NCI-H748 treated with DMSO at 0.1 percent for 48 hours (cell line): ENCODE measurements around the gene TBC1D1.

Experiments
- DNase-seq: peaks from one replicate; lab custom pipeline; 2025; lab: John Stamatoyannopoulos, UW

Gene TBC1D1

DNA sequence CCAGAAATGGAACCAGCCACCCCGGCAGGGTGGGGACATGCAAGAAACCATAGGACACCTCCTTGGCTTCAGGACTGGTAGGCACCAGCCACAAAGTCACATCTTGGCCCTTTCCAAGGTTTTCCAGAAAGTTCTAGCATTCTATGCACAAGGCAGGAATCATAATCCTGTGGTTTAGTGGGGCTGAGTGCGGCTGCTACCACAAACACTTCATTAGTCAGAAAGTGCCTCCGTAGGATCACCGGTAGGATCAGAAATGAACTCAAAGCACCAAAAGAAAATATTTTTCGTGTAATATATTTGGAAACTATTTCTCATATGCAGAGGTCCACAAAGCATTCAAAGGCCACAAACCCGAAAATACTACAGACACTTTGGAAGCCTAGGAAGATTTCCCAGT lies 261.0 kb downstream of the TBC1D1 start:
- DNase-seq, result no peak

DNA sequence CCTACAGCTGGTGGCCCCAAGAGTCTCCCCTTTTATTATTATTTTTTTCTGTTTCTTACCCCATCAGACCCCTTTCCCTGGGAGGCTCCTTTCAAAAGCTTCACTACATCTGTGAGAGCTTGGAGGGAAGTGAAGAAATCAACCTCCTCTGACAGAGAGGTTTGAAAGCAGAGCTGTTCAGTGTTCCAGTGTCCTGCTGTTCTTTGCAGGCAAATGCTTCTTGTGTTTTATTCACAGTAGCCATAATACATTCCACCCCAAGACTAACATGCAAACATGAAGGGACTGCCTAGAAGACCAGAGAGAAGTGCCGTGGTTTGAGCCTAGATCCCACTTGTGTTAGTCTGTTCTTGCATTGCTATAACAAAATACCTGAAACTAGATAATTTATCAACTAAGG lies 261.4 kb downstream of the TBC1D1 start:
- DNase-seq, result no peak

DNA sequence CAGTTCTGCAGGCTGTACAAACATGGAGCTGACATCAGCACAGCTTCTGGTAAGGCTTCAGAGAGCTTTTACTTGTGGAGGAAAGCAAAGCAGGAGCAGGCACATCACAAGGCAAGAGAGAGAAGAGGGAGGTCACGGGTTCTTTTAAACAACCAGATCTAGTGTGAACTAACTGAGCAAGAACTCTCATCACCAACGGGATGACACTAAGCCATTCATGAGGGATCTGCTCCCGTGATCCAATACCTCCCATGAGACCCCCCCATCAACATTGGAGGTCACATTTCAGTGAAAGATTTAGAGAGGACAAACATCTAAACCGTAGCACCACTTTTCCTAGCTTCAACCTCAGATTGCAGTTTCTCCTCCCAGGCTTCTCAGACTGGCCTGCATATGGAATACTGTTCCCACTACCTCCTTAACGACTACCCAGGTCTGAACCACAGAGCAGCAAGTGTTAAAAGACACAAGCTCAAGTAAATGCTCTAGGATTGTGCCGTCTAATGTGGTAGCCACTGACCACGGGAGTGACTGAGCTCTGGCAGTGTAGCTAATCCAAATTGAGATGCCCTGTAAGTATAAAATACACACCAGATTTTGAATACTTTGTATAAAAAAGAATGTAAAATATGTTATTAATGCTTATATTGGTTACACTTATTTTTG lies 262.0 kb downstream of the TBC1D1 start:
- no peak for DNase-seq

DNA sequence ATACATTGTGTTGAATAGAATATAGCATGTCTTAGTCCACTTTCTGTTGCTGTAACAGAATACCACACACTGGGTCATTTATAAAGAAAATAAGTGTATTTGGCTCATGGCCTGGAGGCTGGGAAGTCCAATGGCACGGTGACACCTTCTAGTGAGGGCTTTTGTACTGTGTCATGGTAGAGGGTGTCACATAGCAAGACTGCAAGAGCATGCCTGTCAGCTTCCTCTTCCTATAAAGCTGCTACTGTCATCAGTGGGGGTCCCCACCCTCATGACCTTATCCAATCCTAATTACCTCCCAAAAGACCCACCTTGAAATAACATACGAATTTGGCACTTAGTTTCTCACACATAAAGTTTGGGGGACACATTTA lies 262.5 kb downstream of the TBC1D1 start:
- DNase-seq, result no peak

DNA sequence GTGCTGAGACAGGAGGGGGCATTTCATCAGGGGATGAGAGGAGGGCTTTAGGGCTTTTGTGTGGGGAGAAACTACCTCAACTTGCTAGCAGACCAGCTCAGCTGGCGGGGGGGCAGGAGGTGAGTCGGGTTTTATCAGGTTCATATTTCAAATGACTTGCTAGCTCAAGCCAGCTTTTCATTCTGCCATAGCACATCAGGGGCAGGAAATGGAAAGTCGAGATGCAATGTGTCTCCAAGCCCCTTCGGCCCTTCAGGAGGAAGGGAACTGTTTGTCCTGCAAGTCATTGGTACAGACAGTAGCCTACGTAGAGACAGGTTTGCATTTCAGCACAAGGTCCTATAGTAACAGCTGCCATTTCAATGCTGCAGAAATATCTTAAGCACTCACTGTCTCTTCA lies 263.4 kb downstream of the TBC1D1 start:
- DNase-seq, result no peak

DNA sequence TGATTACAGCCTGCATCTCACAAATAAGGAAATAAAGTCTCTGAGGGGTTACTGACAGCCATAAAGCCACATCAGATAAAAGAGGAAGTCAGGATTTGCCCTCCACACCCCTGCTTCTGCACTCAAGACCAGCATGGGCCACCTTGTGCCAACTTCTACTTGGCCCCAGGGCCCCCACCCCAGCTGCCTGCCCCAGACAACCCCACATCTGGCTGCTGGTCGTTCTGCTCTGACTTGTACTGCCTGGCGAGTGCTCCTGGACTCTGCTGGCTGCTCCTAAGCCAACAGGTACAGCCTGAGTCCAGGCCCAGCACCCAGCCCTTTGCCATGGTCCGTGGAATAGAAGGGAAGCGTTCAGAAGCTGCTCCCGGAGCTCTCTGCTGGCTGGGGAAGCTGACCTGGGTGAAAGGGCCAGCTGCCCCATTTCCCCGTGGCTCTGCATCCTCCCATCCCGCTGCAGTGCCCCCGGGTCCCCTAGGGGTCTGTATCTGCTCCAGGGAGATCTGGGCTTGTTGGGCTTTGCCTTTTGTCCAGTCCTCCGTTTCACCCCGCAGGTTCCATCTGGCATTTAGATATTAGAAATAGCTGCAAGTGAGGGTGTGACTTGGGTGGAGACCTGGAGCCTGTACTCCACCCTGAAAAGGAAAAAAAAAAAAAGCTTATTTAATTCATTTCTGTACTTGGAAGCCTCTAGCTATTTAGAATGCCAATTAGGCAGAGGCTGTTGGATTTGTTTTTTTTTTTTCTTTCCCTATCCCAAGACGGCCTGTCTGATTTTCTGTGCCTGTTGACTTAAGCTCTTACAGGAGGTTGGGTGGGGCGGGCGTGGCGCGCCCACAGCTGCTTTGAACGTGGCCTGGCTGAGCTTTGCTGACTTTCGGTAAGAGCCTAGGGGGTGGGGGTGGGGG lies 264.1 kb downstream of the TBC1D1 start:
- peak; percentile 59 for DNase-seq

DNA sequence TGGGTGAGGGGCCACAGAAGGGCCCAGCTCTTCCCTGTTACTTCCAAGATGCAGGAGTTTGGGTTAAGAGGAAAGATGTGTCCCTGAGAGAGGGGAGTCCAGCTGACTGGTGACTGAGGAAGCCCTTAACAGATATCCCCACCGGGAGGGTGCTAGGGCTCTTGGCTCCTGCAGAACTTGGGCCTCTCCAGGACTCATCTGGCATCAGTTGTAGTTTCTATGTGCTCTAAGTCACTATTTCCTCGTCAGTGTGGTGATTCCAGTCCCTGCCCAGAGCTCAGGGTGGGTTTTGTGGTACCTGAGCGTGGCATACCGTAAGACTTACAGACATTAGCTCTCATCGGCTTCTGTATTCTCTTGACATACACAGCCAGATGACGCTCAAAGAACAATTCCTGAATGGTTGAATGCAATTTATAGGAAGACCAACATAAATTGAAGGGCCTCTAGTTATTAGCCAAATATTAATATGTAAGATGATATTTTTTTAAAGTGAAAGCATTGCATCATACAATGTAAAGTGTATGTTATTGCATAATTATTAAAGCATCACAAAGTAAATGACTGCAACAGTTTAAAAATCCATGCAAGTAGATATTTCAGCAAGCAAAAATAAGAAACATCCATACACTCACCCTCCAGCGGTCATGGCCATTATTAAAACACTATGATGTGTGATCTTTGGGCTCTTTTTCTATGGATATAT lies 264.9 kb downstream of the TBC1D1 start:
- DNase-seq, result no peak

DNA sequence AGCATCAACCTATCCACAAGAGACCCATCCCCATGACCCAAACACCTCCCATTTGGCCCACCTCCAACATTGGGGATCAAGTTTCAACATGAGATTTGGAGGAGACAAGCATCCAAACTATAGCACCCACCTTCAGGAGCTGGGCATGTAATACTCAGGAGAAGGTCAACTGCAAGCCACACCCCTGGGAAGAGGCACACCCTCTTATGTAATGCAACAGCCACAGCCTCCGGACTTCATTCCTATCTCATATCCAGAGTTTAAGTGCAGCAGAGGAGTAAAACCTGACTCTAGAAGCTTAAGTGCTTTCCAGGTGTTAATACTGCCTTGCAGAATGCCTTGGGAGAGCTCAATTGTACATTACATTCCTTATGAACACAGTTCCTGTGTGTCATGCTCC lies 266.7 kb downstream of the TBC1D1 start:
- no peak for DNase-seq

DNA sequence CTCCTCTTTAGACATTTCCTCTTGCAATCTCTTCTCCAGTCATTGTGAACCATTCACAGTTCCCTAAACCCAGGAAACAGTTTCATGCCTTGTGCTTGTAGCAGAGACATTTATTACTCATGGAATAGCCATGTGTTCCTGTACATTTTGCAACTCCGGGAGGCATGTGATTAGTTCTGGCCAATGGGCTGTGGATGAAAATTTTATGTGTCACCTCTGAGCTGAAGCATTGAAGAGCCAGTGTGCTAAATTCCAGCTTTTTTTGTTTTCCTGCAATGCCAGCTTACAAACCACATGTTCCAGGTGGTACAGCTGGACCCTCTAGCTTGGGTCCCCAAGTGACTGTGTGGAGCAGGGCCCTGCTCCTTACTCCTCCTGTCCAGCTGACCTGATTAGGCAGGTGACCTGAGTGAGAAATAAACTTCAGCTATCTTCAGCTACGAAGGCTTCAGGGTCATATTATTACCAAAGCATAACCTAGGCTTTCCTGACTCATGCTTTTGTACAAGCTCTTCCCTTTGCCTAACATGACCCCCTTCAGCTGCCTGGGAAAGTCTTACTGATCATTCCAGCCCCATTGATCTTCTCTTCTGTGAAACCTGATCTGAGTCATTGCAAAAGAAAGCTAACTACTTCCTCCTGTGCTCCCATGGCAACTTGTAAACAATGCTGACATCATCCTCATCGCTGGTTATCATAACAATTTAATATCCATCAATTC lies 269.8 kb downstream of the TBC1D1 start:
- peak; percentile 89 for DNase-seq

DNA sequence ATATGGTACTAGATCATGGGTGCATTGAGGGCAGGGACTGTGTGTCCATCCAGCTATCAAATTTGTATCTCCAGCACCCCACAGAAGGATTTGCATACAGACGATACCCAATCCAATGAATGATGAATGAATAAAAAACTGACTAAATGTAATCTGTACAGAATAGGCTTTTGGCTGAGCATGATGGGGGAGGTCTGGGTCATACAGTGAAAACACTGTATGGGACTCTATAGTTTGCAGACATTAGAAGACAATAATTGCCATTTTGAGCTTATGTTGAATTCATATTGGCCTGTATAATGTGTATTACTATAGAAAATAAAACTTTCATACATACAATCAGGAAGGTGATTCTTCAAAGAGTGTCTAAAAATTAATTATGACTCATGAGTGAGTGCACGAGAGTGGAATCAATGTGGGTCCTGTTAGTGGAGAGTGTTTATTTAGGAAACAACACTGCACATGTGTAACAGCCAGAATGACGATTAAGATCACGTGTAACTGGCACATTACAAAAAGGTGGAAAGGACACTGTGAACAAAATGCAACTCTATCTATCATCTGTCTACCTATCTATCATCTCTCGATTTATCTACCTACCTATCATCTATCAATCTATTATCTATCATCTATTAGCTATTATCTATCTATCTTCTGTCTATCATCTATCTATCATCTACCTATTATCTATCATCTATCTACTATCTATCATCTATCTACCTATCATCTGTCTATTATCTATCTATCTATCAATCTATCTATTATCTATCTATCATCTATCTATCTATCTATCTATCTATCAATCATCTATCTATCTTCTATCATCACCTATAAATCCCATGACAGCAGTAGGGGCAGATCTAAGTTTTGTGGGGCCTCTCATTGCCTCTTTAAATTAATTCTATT lies 270.6 kb downstream of the TBC1D1 start:
- no peak for DNase-seq

DNA sequence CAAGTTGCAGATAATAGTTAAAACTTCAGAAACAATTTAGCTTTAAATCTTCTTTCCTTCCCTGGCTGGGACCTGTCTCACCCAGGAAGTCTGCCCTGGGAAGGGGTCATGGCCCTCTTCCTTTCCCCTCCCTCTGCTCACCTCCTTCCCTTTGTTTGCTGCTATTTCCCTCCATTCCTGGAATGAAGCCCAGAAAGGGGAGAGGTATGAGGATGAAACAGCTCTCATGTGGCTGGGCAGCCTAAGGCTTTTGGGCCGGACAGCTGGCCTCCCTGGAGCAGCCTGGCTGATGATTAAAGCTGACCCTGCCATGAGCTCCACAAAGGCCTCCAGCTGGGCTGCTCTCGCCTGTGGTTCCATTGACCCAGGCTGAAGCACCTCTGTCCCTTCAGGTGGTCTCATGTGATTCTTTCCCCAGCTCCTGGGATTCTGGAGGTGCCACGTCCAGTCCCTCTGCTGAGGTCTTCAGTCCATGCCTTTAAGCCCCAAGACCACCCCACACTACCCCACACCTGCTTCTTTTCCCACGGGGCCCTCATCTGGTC lies 271.4 kb downstream of the TBC1D1 start:
- DNase-seq, result no peak

DNA sequence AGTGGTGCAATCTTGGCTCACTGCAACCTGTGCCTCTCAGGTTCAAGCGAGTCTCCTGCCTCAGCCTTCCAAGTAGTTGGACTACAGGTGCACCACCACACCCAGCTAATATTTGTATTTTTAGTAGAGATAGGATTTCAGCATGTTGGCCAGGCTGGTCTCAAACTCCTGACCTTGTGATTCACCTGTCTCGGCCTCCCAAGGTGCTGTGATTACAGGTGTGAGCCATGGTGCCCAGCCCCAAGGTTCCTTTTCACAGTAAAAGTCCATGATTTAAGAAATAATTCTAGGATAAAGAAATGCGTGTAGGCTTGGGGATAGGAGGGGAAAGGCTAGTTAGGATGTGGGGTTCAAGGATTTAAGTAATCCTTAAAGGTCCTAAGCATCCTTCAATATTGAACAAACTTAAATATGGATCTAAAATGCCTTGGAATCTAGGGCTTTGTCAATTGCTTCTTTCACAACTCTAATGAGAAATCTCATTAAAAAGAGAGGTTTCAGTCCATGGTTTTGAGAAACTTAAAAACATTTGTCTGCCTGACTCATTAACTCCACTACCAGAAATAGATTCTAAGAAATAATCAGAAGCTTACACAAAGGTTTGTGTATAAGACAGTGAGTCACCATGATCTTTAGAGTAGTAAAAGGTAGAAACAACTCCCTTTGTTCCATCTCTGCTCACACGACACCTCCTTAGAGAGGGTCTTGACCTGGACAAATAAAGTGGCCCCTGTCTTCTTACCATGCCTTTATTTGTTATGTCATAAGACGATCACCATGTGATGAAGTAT lies 272.5 kb downstream of the TBC1D1 start:
- no peak for DNase-seq

DNA sequence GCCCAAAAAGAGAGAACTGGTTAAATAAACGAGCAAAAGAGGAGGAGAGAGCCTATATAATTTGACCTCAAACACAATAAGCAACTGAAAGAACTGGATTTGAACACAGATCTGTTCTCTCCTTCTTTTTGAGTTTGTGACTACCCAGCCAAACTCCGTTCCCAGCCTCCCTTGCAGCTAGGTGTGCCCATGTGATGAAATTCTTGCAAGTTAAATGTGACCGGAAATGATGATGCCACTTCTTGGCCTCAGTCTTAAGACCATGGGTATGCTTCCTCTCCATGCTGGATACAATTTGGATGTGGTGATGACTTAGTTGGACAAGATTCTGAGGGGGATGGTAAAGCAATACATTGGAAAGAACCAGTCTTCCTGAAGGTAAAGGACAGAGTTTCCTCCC lies 273.5 kb downstream of the TBC1D1 start:
- no peak for DNase-seq

DNA sequence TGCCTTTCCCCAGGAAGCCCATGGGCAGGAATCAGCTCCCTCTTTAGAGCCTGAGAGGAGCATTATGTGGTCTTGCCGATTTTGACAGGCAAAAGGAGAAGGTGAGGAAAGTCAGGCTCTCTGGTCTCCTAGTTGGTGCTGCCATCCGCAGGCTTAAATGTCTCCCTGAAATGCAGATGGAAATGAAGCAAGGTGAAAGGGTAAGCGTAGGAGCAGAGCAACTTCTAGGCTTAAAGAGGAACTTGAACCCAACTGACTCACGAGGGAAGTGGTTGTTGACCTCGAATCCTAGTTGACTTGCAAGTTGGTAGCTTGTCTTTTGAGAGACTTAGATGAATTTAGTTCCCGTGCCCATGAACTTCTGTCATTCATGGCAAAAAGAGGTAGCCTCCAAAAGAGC lies 275.2 kb downstream of the TBC1D1 start:
- no peak for DNase-seq

DNA sequence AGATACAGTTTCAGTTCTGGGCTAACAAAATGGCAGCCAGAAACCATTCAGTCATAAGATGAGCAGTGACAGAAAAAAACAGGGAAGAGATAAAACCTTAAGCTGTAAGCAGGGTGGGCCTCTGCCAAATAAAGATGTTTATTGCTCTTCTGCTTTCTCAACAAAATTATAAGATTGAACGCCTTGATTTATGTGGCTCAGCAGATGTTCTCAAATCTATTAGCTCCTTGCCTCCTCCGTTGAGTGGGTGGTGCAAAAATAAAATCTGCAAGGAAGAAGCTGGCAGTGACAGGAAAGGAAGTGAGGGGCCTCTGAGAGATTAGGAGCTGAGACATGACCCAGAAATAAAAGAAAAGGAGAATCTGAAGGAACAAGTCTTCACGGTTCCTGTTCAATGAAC lies 275.9 kb downstream of the TBC1D1 start:
- no peak for DNase-seq

DNA sequence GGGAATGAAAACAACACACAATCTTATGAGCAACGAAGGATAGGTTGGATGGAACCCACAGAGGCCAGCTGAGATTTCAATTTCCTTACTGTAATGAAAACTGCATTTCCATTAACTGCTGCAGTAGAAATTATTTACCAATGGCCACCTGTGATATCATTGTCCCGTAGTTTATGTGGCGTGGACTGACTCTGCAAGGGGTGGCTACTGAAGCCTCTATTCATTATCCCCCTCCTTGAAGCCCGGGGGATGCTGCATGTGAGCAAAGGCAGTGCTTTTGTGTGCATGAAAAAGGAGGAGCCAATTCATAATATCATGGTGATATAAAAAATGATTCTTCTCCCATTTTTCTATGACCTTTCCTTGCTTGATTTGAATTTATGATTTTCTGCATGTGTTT lies 277.1 kb downstream of the TBC1D1 start:
- DNase-seq, result no peak

DNA sequence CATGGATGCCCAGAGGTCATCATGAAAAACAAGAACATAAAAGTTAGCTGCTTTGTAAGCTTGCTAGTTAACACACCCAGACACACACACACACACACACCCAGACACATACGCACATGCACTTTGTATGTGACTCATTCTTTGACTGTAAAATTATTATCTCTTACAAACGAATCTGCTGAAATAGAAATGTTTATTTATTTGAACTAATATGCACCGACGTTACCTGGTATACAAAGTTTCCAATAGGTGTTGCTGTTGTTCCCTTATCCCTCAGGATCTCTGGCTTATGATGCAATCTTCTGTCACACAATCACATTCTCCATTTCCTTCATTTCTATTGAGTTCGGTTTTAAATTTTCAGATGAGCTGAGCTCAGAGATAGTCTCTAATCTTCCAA lies 278.6 kb downstream of the TBC1D1 start:
- DNase-seq, result no peak

DNA sequence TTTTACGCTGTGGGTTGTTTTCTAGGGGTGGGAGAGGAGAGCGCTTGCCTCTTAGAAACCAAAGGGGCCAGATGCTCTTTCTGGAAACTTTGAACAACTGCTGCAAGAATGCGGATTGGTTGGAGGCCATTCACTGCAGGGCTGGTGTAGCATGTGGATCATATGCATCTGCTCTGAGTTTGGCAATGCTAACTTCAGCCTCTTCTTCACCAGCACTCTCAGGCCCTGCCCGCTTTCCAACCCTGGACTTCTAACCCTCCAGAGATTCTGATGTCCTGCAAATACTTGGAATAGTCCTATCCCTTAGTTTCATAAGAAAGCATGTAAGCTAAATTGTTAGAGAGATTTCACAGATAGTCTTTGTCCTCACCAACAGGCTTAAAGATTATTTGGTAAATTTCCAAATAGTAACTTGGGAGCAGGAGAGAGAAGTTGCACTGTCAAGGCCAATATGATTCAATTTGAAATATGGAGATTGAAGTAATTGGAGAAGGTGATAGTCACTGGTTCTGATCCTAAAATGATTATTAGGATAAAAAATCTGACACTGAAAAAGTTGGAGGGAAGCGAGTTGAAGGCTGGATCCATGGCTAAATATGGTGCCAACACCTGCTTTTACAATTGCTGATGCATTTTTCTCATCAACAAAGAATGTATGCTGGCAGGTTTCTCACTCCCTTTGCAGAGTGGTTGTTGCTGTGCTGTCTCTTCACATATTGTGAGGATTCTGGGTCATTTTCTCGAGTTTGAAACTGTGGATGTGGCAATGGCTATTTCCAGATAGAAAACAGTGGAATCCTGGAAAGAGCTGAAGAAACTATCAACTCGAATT lies 279.7 kb downstream of the TBC1D1 start:
- no peak for DNase-seq

DNA sequence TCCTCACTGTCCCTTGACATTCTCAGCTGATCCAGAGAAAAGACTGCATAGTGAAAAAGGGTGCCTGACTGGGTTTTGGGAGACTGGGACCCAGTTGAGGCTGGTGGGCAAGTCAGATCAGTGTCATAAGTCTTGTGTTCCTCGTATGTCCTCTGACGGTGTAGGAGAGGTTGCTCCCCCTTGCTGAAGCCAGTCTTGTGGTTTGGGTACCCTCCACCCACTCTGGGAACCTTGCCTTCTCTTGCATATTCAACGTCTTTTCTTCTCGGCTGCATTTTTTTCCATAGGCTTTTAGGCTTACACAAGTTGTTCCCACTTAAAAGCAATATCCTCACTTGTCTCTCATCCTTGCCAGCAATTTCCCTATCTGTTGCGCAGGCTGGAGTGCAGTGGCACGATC lies 281.2 kb downstream of the TBC1D1 start:
- DNase-seq, result no peak
